ENCODE measurements around the gene SLC25A29. TPM values are rescaled to one million over a fixed set of nuclear protein-coding genes. Genes with fewer than 3 reads are reported as not detected.
A peak's percentile ranks its signal among the peaks of the same experiment; 100 is the strongest.
"Not testable (repeated sequence)": the region's sequence is repeated elsewhere in the genome, so short reads cannot be mapped to it uniquely, and the experiment has no call there.

The SLC25A29 gene
- polyA plus RNA-seq, 1 donor = 45.0 TPM

DNA sequence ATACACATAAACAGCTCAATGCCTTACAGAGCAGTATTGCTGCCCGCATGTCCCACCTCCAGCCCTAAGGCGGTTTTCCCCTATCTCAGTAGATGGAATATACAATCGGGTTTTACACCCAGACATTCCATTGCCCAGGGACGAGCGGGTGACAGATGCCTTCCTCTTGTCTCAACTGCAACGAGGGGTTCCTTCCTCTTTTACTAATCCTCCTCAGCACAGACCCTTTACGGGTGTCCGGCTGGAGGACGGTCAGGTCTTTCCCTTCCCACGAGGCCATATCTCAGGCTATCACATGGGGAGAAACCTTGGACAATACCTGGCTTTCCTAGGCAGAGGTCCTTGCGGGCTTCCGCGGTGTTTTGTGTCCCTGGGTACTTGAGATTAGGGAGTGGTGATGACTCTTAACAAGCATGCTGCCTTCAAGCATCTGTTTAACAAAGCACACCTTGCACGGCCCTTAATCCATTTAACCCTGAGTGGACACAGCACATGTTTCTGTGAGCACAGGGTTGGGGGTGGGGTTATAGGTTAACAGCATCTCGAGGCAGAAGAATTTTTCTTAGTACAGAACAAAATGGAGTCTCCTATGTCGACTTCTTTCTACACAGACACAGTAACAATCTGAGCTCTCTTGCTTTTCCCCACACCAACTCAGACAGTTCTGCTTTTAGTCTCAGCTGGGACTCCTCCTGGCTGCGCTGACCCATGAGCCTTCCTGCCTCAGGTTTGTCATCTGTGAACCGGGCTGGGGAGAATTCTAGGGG, 6.0 kb upstream of the SLC25A29 start:
- DNase-seq = not testable (repeated sequence)

- DNase-seq = no peak
Observed at GRCh38 chr14:100309028-100309737, 2.9 kb upstream of the SLC25A29 start.

- not testable (repeated sequence) for DNase-seq
Observed at GRCh38 chr14:100308427-100308792, 2.2 kb upstream of the SLC25A29 start.

DNA sequence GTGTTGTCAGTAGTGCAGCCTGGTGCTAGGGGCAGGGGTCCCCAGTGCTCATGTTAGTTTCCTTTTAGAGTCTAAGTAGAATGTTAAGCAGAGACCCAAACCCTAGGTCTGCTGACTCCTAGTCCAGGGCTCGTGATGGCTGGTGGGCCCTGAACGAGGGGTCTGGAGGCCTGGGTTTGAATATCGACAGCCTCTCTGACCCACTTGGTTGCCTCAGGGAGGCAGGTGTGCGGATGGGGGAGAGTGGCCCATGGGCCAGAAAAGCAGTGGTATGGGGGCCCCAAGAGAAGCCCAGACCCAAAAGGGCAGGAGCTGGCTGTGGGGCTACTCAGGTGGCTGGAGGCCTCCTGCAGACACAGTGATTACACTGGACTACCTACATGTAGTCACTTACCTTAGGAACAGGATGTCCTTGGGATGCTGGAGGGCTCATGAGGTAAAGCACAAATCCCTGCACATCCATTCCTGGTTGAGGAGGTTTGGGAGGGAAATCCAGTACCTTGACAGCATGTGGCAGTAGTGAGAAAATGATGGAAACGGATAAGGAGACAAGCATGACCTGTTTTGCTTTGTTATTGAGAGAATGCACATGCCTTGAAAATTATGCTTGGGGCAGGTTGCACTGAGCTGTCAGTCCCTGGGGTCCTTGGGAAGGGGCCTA, 1.7 kb upstream of the SLC25A29 start:
- no peak for DNase-seq

DNA sequence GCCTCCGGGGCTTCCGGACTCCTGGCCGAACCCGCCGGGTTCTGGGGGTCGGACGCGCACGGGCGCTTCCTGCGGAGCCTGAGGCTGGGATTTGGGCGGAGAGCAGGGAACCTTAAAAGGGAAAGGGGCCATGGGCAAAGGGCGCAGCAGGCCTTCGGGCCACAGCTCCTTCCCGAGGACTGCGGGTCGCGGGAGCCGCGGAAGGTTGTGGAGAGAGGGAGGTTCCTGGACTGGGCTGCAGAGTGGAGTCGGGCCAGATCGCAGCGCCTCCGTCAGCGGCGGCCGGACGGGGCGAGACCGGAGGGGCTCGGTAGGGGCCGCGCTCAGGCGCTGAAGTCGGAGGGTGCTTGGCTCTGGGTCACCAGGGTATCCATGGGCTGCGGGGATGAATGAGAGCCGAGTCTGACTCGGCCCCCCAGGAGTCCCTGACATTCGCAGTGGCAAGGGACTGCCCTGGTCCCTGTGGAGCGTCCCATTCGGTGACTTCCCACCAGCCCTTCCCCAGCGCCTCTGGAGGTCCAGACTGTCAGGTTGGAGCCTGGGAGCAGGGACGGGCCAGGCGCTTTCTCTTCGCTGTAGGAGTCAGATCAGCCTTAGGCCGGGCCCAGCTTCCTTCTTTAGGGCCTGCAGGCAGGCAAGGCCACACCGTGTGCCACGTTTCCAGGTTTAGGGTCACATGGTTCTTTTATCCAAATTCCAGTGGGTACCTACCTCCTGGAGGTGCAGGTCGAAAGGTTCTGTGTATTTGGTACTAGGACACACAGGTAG, 938 bp upstream of the SLC25A29 start:
- no peak for DNase-seq

GRCh38 chr14:100305324-100306100, 732 bp downstream of the SLC25A29 start:
- DNase-seq = no peak

- DNase-seq = no peak
Observed at GRCh38 chr14:100304825-100305323, 1.4 kb downstream of the SLC25A29 start.

GRCh38 chr14:100303925-100304324, 2.3 kb downstream of the SLC25A29 start:
- no peak for DNase-seq

DNA sequence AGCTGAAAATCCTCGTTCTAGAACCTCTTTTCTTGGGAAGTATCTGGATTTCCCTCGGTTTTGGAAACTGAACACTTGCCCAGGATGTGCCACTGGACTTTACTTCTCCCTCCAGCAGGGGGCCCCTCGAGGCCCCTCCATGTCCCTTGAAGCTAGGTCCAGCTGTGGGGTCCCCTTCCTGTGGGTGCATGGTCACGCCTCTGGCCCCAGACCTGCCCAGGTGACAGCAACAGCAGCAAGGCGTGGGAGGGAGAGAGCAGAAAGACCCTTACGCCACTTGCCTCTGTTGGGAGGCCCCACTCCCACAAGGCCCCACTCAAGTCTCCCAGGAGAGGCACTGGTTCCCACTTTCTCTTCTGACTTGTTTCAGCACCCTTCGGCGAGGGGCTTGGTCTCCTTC, 3.1 kb downstream of the SLC25A29 start:
- DNase-seq = no peak

DNA sequence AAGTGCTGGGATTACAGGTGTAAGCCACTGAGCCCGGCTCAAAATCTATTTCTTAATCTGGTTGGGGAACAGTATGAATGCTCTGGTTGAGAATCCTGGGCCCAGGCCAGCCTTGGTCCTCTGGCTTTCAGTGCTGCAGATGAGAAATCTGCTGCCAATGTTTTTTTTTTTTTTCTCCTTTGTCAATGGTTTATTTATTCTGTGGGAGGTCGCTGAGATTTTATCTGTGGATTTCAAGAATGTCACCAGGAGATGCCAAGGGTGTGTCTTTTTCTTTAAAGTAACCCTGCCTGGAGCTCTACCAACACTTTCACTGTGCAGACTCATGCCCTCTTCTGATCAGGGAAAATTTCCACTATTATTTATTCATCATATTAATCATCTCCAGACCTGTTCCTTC, 3.6 kb downstream of the SLC25A29 start:
- no peak for DNase-seq

- DNase-seq = no peak
Observed at GRCh38 chr14:100299238-100299560, 7.0 kb downstream of the SLC25A29 start.

- no peak for DNase-seq
Observed at GRCh38 chr14:100298551-100299237, 7.5 kb downstream of the SLC25A29 start.

DNA sequence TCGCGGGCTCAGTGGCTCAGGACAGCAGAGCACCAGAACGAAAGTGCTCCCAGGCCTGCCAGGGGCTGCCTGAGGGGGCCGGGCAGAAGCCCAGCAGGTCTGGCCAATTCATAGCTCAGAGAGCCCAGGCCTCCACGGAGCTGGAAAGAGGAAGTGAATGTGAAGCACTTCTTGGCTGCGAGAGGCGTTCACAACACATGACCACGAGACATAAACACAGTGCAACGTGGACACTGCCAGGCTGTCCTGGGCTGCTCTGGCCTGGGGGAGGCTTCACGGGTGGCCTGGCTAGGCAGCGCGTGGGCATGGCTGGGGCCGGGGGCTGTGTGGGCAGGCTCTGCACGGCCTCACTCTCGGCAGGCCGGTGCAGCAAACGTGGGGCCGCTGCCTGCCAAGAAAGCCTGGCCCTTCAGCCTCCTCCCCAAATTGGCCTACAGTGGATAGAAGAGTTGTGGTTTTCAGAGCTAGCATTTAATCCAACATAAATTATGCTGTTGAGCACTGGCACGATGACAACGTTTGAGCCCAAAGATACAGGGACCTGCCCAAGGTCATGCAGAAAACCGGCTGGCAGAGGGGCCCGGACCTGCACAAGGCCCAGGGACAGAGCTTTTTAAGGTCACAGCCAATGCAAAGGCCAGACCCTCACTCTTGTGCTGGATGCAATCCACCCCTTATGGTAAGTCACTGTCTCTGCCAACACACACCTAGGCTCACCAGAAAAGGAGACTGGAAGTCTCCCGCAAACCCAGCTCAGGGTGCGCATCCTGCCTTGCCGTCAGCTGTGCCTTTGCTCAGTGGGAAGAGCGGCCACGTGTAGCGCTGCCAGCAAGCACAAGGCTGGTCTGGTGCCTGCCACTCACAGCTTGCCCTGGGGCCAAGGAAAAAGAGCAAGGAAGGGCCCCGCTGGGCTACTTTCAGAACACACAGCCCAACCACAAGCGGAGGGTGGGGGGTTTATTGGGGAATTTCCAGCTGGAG, 8.6 kb downstream of the SLC25A29 start:
- DNase-seq = peak; percentile 84

DNA sequence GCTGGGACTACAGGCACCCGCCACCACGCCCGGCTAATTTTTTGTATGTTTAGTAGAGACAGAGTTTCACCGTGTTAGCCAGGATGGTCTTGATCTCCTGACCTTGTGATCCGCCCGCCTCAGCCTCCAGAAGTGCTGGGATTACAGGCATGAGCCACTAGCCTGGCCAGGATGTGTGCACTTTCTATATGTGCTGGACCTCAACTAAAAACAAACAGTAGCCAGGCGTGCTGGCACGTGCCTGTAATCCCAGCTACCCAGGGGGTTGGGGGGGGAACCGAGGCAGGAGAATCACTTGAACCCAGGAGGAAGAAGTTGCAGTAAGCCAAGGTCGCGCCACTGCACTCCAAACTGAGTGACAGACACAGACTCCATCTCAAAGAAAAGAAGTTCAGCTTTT, 9.5 kb downstream of the SLC25A29 start:
- not testable (repeated sequence) for DNase-seq

GRCh38 chr14:100296106-100296651, 10.1 kb downstream of the SLC25A29 start:
- DNase-seq = no peak

DNA sequence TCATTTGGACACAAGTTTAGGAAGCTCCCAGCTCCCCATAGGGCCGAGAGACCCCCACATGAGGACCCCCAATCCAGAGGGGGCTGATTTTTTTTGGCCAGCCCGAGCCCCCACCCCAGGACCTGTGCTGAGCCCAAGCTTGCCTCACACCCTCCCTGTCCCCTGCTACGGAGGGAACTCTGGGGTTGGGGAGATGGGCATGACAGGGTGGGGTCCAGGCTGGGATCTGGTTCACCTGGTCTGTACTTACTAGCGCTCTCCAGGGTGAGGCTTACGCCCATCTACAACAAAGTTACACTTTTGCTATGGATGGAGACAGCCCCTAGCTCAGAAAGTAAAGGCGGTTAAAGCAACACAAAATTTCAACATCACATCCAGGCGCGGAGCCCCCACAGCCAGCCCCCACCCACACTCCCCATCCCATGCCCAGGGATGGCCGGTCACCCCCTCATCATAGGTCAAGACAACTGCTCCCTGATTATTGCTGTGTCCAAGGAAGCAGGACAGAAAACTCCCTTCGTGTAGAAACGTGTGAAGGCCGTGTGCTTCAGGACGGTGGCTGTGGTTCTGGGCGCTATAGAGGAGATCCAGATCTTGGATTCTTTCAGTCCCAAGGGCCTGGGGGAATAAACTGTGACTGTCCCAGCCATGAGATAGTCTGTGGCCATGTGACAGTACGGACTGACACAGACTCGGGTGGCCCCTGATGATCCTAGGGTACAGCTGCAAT, 10.7 kb downstream of the SLC25A29 start:
- no peak for DNase-seq

- no peak for DNase-seq
Observed at GRCh38 chr14:100294963-100295330, 11.3 kb downstream of the SLC25A29 start.

- no peak for DNase-seq
Observed at GRCh38 chr14:100294213-100294962, 11.9 kb downstream of the SLC25A29 start.
